DOHH2 (cell line): Measurements from ENCODE around the gene CCDC88C.

Experiments
- CTCF ChIP-seq: fragments of 200-600 bp; sonication (generic); IDR thresholded peaks from one replicate; pipeline ENCODE4 v1.5.1; 2014; ENCODE audit warnings: antibody characterized with exemption, mild to moderate bottlenecking, low read depth, low read length; ENCODE audit not compliant: poor library complexity, severe bottlenecking
- EZH2phosphoT487 ChIP-seq: fragments of 200-600 bp; sonication (generic); IDR thresholded peaks from 2 replicates; pipeline ENCODE4 v1.6.1; 2017; ENCODE audit warnings: borderline replicate concordance, mild to moderate bottlenecking, antibody characterized with exemption, low read length, moderate library complexity, mixed read lengths

- TF ChIP-seq CTCF: peak; percentile 12
- no peak for TF ChIP-seq EZH2phosphoT487
Measured at GRCh38 chr14:91311284-91311662, 106.3 kb downstream of the CCDC88C start.
